NCI-H1417 (cell line): ENCODE measurements around the gene CSNK1E.
A peak's percentile ranks its signal among the peaks of the same experiment; 100 is the strongest.
"Not testable (repeated sequence)": the region's sequence is repeated elsewhere in the genome, so short reads cannot be mapped to it uniquely, and the experiment has no call there.

Source experiments
- DNase-seq, 3 experiments: peaks; one replicate each; lab custom pipeline; 2025; lab: John Stamatoyannopoulos, UW

The CSNK1E gene

GRCh38 chr22:38317122-38317994 lies at the start of gene CSNK1E:
Gene CSNK1E, minus strand, starts transcription at chr22:38317433. Its CDS starts 3,276 bp downstream, at chr22:38314157.
- peak; percentile 53 to 70 (median 70) for DNase-seq

- DNase-seq, result not testable (repeated sequence)
These were observed 48.6 kb upstream of the CSNK1E start for GRCh38 chr22:38365829-38366228.

GRCh38 chr22:38365174-38365573 lies 47.9 kb upstream of the CSNK1E start:
- DNase-seq, result not testable (repeated sequence)

- DNase-seq, result not testable (repeated sequence)
These were observed 43.3 kb upstream of the CSNK1E start for GRCh38 chr22:38360560-38360959.

GRCh38 chr22:38359817-38360216 lies 42.6 kb upstream of the CSNK1E start:
- not testable (repeated sequence) for DNase-seq

GRCh38 chr22:38357971-38358370 lies 40.7 kb upstream of the CSNK1E start:
- DNase-seq, result not testable (repeated sequence)

- DNase-seq, result no peak
These were observed 38.0 kb upstream of the CSNK1E start for GRCh38 chr22:38355275-38355674.

GRCh38 chr22:38353701-38354100 lies 36.5 kb upstream of the CSNK1E start:
- DNase-seq, result no peak

- peak; percentile 35 to 57 (median 45) for DNase-seq
These were observed 36.0 kb upstream of the CSNK1E start for GRCh38 chr22:38353142-38353629.

GRCh38 chr22:38352436-38352835 lies 35.2 kb upstream of the CSNK1E start:
- DNase-seq, result no peak

- DNase-seq, result no peak
These were observed 33.5 kb upstream of the CSNK1E start for GRCh38 chr22:38350444-38351359.

- DNase-seq, result no peak
These were observed 31.7 kb upstream of the CSNK1E start for GRCh38 chr22:38348751-38349496.

GRCh38 chr22:38347944-38348750 lies 30.9 kb upstream of the CSNK1E start:
- peak in 1 of 3 experiments; percentile 2 for DNase-seq

- no peak for DNase-seq
These were observed 30.1 kb upstream of the CSNK1E start for GRCh38 chr22:38347181-38347943.

GRCh38 chr22:38346506-38346905 lies 29.3 kb upstream of the CSNK1E start:
- DNase-seq, result no peak

GRCh38 chr22:38345782-38346181 lies 28.5 kb upstream of the CSNK1E start:
- no peak for DNase-seq

GRCh38 chr22:38339893-38340292 lies 22.7 kb upstream of the CSNK1E start:
- not testable (repeated sequence) for DNase-seq

GRCh38 chr22:38338772-38339379 lies 21.6 kb upstream of the CSNK1E start:
- peak in 1 of 3 experiments; percentile 2 for DNase-seq

GRCh38 chr22:38336699-38337098 lies 19.5 kb upstream of the CSNK1E start:
- peak in 1 of 3 experiments; percentile 10 for DNase-seq

GRCh38 chr22:38335077-38335476 lies 17.8 kb upstream of the CSNK1E start:
- DNase-seq, result no peak
